HepG2 (cell line): ENCODE measurements around the gene COLEC12. TPM values are rescaled to one million over a fixed set of nuclear protein-coding genes. Genes with fewer than 3 reads are reported as not detected.

Experiments
- ATF1 ChIP-seq: IDR thresholded peaks from 2 replicates; pipeline ENCODE4 v1.6.1; 2016; ENCODE audit warnings: mild to moderate bottlenecking, control low read depth
- ATF7-NPFF ChIP-seq: sonication (generic); formaldehyde crosslinking; IDR thresholded peaks from 2 replicates; pipeline ENCODE4 v1.8.1; 2023; ENCODE audit warnings: mild to moderate bottlenecking, low read depth, missing genetic modification reagents, moderate library complexity
- ELF4 ChIP-seq: sonication (generic); formaldehyde crosslinking; IDR thresholded peaks from 2 replicates; pipeline ENCODE4 v1.5.0; 2020; ENCODE audit warnings: missing genetic modification reagents, mild to moderate bottlenecking, moderate library complexity, borderline replicate concordance
- FOSL2 ChIP-seq: sonication (generic); formaldehyde crosslinking; IDR thresholded peaks from 2 replicates; pipeline ENCODE4 v1.4.0; 2020; ENCODE audit warnings: missing genetic modification reagents
- GTF3A ChIP-seq: sonication (generic); formaldehyde crosslinking; conservative IDR thresholded peaks from 2 replicates; pipeline ENCODE4 v1.4.0; 2020; ENCODE audit warnings: mild to moderate bottlenecking, missing genetic modification reagents
- HMGA1 ChIP-seq: sonication (generic); formaldehyde crosslinking; conservative IDR thresholded peaks from 2 replicates; pipeline ENCODE4 v1.4.0; 2020; ENCODE audit warnings: missing genetic modification reagents
- NR2F1 ChIP-seq, 2 experiments: fragments of 450-650 bp in 1 of 2; formaldehyde crosslinking in 1 of 2; IDR thresholded peaks; 2 replicates each; pipeline versions ENCODE4 v1.5.0 to v1.6.1; 2016 to 2020; ENCODE audit warnings: mild to moderate bottlenecking in 1 of 2, missing compliant biosample characterization in 1 of 2, missing genetic modification reagents in 1 of 2, moderate library complexity in 1 of 2
- POGZ ChIP-seq: sonication (generic); formaldehyde crosslinking; IDR thresholded peaks from 2 replicates; pipeline ENCODE4 v1.4.0; 2020; ENCODE audit warnings: mild to moderate bottlenecking, missing genetic modification reagents
- SAP130 ChIP-seq: IDR thresholded peaks from 2 replicates; pipeline ENCODE4 v1.6.1; 2016; ENCODE audit warnings: low read depth
- SIN3B ChIP-seq: fragments of 150-350 bp; IDR thresholded peaks from 2 replicates; pipeline ENCODE4 v1.6.1; 2014; ENCODE audit warnings: low read length
- SOX6 ChIP-seq, 2 experiments: fragments of 450-650 bp in 1 of 2; sonication (generic) in 1 of 2; formaldehyde crosslinking in 1 of 2; IDR thresholded peaks; 2 replicates each; pipeline versions ENCODE4 v1.4.0 to v1.6.1; 2017 to 2020; ENCODE audit warnings: antibody characterized with exemption in 1 of 2, mild to moderate bottlenecking in 1 of 2, missing genetic modification reagents in 1 of 2
- TBL1XR1 ChIP-seq: fragments of 150-350 bp; IDR thresholded peaks from 2 replicates; pipeline ENCODE4 v1.6.1; 2014; ENCODE audit warnings: borderline replicate concordance, low read length; ENCODE audit not compliant: partially characterized antibody
- TSC22D2 ChIP-seq: sonication (generic); formaldehyde crosslinking; IDR thresholded peaks from 2 replicates; pipeline ENCODE4 v1.5.1; 2020; ENCODE audit warnings: missing genetic modification reagents, mild to moderate bottlenecking, borderline replicate concordance
- ZBTB7B ChIP-seq: sonication (generic); formaldehyde crosslinking; IDR thresholded peaks from 2 replicates; pipeline ENCODE4 v1.4.0; 2020; ENCODE audit warnings: missing genetic modification reagents
- polyA plus RNA-seq, 8 experiments: library from polyadenylated mRNA; depleted of rRNA in 3 of 8; stranded (reverse) in 7 of 8; unstranded in 1 of 8; fragments of >200 nt; fragmentation: Illumina TruSeq in 4 of 8; extraction: Trizol in 4 of 8; gene quantifications; 2 replicates each; pipeline versions ENCODE4 v1.2.1 to v1.2.3, GENCODE V29; 2011 to 2016; ENCODE audit warnings: low read depth in 4 of 8, missing spikeins in 1 of 8, mixed read lengths in 1 of 8; ENCODE audit not compliant: insufficient read depth in 1 of 8
- total RNA-seq, 5 experiments: library from RNA; depleted of rRNA; stranded (reverse); fragments of >200 nt; fragmentation: Illumina TruSeq; extraction: Trizol; gene quantifications; 2 replicates each; pipeline ENCODE4 v1.2.3, GENCODE V29; 2016; ENCODE audit warnings: low read depth in 1 of 5
- TF ChIP-seq, protein P1 (sequence below): sonication (generic); formaldehyde crosslinking; conservative IDR thresholded peaks from 2 replicates; pipeline ENCODE4 v1.4.0; 2020; ENCODE audit warnings: mild to moderate bottlenecking, missing genetic modification reagents, moderate library complexity
- TF ChIP-seq, protein P2 (sequence below): sonication (generic); formaldehyde crosslinking; IDR thresholded peaks from 2 replicates; pipeline ENCODE4 v1.4.0; 2020; ENCODE audit warnings: missing genetic modification reagents
- TF ChIP-seq, protein P3 (sequence below): sonication (generic); formaldehyde crosslinking; IDR thresholded peaks from 2 replicates; pipeline ENCODE4 v1.4.0; 2020; ENCODE audit warnings: missing genetic modification reagents
- TF ChIP-seq, protein P4 (sequence below): sonication (generic); formaldehyde crosslinking; IDR thresholded peaks from 2 replicates; pipeline ENCODE4 v1.5.0; 2020; ENCODE audit warnings: missing genetic modification reagents
- TF ChIP-seq, protein P5 (sequence below): IDR thresholded peaks from 2 replicates; pipeline ENCODE4 v1.6.1; 2016; ENCODE audit warnings: low read depth, control low read depth

The COLEC12 gene
- total and polyA plus RNA-seq, 2 of the 13 experiments (the other 11 are each of a cell fraction or from before 2014, with no cell fraction given), result 0.02 to 0.11 TPM

DNA sequence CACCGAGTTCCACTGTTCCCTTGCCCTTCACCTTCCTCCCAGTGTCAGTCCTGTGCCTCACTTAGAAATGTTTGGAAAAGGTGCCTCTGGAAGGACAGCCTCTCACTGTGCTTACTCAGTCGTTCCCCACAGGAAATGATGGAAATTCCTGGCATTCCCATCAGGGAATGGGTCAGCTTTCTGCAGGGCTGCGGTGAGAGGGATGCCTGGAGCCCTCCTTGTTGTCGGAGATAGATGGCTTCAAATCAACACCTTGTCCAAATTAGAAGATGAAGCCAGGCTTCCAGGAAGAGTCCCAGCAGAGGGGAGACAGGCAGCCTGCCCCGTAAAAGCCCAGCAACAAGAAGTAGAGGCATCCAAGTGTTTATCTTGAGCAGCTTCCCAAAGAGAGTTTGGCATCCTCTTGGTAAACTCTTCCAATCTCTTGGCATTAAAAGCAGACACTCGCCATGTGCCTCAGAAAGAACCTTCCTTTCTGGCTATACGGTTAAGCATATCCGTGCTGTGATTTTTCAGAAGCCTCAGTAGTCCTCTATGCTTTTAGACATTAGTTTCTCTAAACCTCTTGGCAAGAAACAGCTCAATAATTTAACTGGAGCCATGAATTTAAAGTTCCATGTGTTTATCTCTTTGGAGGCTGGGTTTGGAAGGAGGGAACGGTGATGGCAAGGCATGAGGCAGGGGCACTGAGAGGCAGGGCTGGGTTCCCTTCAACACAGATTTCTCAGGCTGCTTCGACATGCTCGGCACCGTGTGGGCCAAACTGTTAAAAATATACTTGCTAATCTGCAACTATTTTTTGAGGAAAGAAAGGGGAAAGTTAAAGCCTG is 25.1 kb downstream of the COLEC12 start (continued):
- peak; percentile 57 for TF ChIP-seq FOSL2
- no peak for TF ChIP-seq NR2F1 (CRISPR knock-in tag; IDR thresholded peaks at IDR 0.05)
- TF ChIP-seq, protein P1, sequence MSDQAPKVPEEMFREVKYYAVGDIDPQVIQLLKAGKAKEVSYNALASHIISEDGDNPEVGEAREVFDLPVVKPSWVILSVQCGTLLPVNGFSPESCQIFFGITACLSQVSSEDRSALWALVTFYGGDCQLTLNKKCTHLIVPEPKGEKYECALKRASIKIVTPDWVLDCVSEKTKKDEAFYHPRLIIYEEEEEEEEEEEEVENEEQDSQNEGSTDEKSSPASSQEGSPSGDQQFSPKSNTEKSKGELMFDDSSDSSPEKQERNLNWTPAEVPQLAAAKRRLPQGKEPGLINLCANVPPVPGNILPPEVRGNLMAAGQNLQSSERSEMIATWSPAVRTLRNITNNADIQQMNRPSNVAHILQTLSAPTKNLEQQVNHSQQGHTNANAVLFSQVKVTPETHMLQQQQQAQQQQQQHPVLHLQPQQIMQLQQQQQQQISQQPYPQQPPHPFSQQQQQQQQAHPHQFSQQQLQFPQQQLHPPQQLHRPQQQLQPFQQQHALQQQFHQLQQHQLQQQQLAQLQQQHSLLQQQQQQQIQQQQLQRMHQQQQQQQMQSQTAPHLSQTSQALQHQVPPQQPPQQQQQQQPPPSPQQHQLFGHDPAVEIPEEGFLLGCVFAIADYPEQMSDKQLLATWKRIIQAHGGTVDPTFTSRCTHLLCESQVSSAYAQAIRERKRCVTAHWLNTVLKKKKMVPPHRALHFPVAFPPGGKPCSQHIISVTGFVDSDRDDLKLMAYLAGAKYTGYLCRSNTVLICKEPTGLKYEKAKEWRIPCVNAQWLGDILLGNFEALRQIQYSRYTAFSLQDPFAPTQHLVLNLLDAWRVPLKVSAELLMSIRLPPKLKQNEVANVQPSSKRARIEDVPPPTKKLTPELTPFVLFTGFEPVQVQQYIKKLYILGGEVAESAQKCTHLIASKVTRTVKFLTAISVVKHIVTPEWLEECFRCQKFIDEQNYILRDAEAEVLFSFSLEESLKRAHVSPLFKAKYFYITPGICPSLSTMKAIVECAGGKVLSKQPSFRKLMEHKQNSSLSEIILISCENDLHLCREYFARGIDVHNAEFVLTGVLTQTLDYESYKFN (CRISPR knock-in tag), result peak; percentile 63
- TF ChIP-seq POGZ, result peak; percentile 21; the same call in 1 of the 2 replicates
- TF ChIP-seq HMGA1 (CRISPR knock-in tag), result no peak
- no peak for TF ChIP-seq TSC22D2 (CRISPR knock-in tag)
- TF ChIP-seq, protein P2, sequence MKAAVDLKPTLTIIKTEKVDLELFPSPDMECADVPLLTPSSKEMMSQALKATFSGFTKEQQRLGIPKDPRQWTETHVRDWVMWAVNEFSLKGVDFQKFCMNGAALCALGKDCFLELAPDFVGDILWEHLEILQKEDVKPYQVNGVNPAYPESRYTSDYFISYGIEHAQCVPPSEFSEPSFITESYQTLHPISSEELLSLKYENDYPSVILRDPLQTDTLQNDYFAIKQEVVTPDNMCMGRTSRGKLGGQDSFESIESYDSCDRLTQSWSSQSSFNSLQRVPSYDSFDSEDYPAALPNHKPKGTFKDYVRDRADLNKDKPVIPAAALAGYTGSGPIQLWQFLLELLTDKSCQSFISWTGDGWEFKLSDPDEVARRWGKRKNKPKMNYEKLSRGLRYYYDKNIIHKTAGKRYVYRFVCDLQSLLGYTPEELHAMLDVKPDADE (CRISPR knock-in tag), result no peak
- no peak for TF ChIP-seq GTF3A (CRISPR knock-in tag)
- TF ChIP-seq ZBTB7B (CRISPR knock-in tag), result no peak
- no peak for TF ChIP-seq SIN3B
- no peak for TF ChIP-seq ATF7-NPFF
- peak; percentile 38; the same call in 1 of the 2 replicates for TF ChIP-seq SAP130 (CRISPR knock-in tag)
- TF ChIP-seq TBL1XR1, result no peak
- no peak for TF ChIP-seq ATF1
- TF ChIP-seq SOX6 (IDR thresholded peaks at IDR 0.05), result no peak
- no peak for TF ChIP-seq SOX6 (CRISPR knock-in tag; IDR thresholded peaks at IDR 0.05)
- TF ChIP-seq, protein P3, sequence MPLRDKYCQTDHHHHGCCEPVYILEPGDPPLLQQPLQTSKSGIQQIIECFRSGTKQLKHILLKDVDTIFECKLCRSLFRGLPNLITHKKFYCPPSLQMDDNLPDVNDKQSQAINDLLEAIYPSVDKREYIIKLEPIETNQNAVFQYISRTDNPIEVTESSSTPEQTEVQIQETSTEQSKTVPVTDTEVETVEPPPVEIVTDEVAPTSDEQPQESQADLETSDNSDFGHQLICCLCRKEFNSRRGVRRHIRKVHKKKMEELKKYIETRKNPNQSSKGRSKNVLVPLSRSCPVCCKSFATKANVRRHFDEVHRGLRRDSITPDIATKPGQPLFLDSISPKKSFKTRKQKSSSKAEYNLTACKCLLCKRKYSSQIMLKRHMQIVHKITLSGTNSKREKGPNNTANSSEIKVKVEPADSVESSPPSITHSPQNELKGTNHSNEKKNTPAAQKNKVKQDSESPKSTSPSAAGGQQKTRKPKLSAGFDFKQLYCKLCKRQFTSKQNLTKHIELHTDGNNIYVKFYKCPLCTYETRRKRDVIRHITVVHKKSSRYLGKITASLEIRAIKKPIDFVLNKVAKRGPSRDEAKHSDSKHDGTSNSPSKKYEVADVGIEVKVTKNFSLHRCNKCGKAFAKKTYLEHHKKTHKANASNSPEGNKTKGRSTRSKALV (CRISPR knock-in tag), result no peak
- TF ChIP-seq, protein P4, sequence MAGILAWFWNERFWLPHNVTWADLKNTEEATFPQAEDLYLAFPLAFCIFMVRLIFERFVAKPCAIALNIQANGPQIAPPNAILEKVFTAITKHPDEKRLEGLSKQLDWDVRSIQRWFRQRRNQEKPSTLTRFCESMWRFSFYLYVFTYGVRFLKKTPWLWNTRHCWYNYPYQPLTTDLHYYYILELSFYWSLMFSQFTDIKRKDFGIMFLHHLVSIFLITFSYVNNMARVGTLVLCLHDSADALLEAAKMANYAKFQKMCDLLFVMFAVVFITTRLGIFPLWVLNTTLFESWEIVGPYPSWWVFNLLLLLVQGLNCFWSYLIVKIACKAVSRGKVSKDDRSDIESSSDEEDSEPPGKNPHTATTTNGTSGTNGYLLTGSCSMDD (CRISPR knock-in tag), result no peak
- no peak for TF ChIP-seq ELF4 (CRISPR knock-in tag)
- TF ChIP-seq, protein P5, sequence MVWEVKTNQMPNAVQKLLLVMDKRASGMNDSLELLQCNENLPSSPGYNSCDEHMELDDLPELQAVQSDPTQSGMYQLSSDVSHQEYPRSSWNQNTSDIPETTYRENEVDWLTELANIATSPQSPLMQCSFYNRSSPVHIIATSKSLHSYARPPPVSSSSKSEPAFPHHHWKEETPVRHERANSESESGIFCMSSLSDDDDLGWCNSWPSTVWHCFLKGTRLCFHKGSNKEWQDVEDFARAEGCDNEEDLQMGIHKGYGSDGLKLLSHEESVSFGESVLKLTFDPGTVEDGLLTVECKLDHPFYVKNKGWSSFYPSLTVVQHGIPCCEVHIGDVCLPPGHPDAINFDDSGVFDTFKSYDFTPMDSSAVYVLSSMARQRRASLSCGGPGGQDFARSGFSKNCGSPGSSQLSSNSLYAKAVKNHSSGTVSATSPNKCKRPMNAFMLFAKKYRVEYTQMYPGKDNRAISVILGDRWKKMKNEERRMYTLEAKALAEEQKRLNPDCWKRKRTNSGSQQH (CRISPR knock-in tag), result no peak
